NCI-H1092 treated with DMSO at 0.1 percent for 48 hours (cell line): ENCODE results near the gene UBE2M.
"Not testable (repeated sequence)": the region's sequence is repeated elsewhere in the genome, so short reads cannot be mapped to it uniquely, and the experiment has no call there.

Experiments
- DNase-seq: peaks from one replicate; lab custom pipeline; 2025; lab: John Stamatoyannopoulos, UW

UBE2M gene

GRCh38 chr19:58558066-58558622 lies at the start of gene UBE2M:
Gene UBE2M, minus strand, starts transcription at chr19:58558611. Its CDS starts 230 bp downstream, at chr19:58558381.
- no peak for DNase-seq

- DNase-seq: not testable (repeated sequence)
Measured at GRCh38 chr19:58607213-58607612, 48.8 kb upstream of the UBE2M start.

- DNase-seq: not testable (repeated sequence)
Measured at GRCh38 chr19:58606251-58606896, 48.0 kb upstream of the UBE2M start.

GRCh38 chr19:58586133-58586765 lies 27.8 kb upstream of the UBE2M start:
- no peak for DNase-seq

DNA sequence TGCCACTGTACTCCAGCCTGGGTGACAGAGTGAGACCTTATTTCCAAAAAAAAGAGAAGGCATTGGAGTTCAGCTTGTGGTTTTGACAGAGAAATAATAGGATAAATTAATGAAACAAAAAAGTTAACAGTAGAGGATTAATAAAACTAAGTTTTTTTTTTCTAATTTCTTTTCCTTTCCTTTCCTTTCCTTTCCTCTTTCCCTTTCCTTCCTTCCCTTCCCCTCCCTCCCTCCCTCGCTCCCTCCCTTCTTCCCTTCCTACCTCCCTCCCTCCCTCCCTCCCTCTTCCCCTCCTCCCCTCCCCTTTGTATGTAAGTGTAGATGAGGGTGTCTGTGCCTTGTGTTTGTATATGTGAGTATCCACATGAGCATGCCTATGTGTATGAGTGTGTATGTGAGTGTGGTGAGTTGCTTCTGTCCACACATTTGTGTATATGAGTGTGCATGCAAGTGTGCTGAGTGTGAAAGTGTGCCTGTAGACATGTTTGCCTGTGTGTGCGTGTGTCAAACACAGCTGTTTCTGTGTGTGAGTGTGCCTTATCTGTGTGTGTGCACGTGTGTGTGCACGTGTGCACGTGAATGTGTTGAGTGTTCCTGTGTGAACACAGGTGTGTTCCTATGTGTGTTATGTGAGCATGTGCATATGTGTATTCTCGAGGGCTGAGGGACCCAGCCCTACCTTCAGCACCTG lies 27.2 kb upstream of the UBE2M start:
- DNase-seq: no peak

GRCh38 chr19:58584498-58585441 lies 26.4 kb upstream of the UBE2M start:
- no peak for DNase-seq

GRCh38 chr19:58582985-58583384 lies 24.6 kb upstream of the UBE2M start:
- DNase-seq: no peak

GRCh38 chr19:58581227-58582141 lies 23.1 kb upstream of the UBE2M start:
- DNase-seq: no peak

DNA sequence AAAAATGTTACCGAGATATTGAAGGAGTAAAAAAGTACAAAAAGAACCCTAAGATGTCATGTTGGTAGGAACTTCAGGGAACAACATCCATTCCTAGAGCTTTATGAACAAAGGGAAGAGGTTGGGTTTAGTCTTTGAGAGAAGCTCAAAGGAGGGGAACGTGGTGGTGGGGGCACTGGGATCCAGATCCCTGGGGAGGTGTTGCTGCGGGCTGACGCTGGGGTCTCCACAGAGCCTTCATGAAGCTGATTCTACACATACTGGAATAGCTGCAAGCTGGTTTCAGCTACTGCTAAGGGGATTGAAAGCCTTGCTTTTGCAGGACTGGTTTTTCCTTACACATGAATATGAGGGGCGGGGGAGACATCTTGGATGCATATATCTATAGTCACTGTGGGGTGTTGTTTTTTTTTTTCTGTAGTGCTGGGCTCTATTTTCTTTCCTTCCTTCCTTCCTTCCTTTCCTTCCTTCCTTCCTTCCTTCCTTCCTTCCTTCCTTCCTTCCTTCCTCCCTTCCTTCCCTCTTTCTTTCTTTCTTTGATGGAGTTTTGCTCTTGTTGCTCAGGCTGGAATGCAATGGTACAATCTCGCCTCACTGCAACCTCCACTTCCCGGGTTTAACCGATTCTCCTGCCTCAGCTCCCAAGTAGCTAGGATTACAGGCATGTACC lies 21.2 kb upstream of the UBE2M start:
- DNase-seq: no peak

- no peak for DNase-seq
Measured at GRCh38 chr19:58578012-58578925, 19.9 kb upstream of the UBE2M start.

DNA sequence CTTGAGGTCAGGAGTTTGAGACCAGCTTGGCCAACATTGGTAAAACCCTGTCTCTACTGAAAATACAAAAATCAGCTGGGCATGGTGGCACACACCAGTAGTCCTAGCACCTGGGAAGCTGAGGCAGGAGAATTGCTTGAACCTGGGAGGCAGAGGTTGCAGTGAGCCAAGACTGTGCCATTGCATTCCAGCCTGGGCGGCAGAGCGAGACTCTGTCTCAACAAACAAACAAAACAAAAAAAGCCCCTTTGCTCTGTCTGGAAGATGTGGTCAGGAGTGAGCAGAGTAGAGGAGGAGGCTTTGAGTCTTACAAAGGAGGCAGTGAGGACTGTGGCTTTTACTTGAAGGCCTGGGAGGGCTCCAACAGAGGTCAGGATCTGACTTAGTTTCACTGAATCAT lies 19.2 kb upstream of the UBE2M start:
- not testable (repeated sequence) for DNase-seq

DNA sequence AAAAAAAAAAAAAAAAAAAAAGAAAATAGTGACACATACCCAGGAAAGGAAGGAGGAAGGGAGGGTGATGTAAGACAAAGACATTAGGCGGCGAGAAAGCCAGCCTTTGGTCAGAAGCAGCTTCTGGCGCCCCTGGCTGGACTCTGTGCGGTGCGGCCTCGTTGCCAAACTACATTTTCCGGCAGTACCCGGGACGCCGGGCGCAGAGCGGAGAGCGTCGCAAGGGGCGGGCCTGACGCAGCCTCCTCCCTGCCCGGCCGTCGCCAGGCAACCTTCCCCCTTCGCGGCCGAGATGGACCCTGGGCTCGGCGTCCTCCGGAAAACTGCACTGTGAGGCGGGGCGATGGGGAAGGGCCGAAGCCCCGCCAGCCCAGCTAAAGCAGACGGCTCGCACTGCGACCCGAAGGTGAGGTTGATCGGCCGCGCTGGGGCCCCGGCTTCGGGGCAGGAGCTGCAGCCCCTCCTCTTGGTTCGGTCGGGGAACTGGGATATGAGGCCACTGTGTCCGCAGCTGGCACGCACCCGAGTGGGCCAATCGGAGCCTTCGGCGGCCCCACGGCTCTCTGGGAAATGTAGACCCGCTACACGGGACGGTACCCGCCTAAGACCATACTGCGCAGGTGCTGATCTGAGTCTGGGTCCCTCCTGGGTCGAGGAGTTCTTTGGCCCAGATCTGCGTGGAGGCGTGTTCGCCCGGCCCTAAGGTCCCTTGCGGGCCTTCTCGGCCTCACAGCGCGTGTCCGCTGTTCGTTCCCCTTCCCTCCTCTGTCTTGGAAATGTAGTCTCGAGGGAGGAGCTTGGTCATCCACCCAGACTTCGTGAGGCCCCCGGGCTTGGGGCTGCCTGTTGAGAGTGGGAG lies 17.0 kb upstream of the UBE2M start:
- DNase-seq: no peak

- DNase-seq: no peak
Measured at GRCh38 chr19:58573658-58574164, 15.3 kb upstream of the UBE2M start.

DNA sequence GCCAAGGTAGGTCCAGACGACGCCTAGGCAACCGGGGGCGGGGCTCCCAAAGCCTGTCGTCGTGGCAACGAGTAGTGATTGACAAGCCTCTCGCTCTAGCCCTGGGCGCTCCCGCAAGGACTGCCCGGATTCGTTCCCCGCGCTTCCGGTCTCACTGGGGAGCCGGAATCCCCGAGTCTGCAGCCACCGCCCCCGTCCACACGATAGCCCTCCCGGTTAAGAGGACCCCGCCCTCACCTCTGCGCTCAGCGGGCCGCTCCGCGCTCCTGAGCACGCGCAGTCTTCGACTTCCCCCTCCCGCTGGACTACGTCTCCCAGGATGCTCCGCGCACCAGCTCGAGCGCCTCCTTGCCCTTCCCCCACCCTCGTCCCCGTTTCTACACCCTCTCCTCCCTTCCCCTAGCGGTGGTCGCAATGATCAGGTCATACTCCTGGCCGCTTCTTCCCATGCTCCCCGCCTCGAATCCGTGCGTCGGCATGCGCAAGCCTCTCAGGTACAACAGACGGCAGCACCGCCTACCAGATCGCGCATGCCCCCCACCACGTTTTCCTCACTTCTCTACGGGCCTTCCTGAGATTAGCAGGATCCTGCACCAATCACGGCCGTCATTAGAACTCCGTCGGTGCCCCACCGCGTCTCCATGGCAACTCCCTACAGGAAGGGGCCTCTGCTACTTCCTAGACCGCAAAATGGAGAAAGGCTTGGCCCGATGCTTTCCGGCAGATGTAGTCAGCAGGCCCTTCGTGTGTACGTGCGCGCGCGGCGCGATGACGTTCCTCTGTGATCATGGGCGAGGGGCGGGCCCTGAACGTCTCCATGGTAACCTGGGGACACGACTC lies 14.6 kb upstream of the UBE2M start, which contains the start of gene MZF1:
Gene MZF1, minus strand, starts transcription at position 518 of the 840 bp plus-strand sequence. CDS start 1,946 bp downstream, outside the sequence.
- no peak for DNase-seq

DNA sequence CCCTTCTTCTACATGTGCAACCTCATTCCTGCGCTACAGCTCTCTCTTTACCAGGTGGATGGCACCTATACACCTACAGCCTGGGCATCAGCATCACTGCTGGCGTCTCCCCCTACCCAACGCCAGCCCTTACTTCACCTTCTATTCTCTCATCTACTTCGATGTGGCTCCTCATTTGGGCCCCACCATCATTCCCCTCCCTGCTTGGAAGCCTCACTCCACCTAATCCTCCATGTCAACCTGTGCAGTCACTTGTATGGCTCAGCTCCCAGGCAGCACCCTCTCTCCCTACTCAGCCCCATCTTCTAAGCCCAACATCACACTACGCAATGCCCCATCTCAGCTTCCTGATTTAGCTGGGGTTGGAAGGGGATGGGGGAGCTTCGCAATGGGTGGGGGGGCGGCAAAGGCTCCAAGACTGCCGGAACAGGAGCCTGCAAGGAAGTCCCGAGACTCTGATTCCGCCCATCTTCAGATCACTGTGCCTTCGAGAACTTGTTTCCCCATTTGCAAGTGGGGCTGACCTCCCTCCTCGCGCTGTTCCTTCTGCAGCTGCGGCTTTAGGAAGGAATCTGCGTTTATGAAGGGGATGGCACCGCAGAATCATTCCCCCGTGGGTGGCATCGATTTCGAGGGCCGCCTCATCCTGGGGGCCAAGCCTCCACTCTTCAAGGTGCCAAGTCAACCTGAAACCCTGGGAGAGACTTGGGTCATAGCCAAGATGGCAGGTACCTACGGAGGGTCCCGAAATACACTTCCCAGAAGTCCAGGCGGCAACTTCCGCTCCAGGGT lies 13.8 kb upstream of the UBE2M start:
- no peak for DNase-seq

GRCh38 chr19:58571575-58571947 lies 13.2 kb upstream of the UBE2M start:
- no peak for DNase-seq
